HL-60 (cell line): ENCODE measurements around the gene SLCO4C1.

Experiments
- DNase-seq, 2 experiments: peaks; one replicate each; pipeline ENCODE4 v3.0.0-alpha.2; 2010 to 2020; ENCODE audit warnings: low read depth in 1 of 2, low spot score in 1 of 2
- H3K27ac ChIP-seq: fragments of 250-450 bp; sonication (Bioruptor Pico); replicated peaks from 2 replicates; pipeline ENCODE4 v1.5.1; 2020; ENCODE audit warnings: mild to moderate bottlenecking, moderate library complexity
- H3K27me3 ChIP-seq: fragments of 250-450 bp; sonication (Bioruptor Pico); 2 replicates; pipeline ENCODE4 v1.5.1; 2021; ENCODE audit warnings: mild to moderate bottlenecking, moderate library complexity; ENCODE audit not compliant: insufficient read depth, poor library complexity, severe bottlenecking
- H3K4me3 ChIP-seq: replicated peaks from 2 replicates; pipeline ENCODE4 v1.5.1; 2011; ENCODE audit warnings: mild to moderate bottlenecking, control low read depth, low read length; ENCODE audit not compliant: insufficient read depth
- CTCF ChIP-seq: IDR thresholded peaks from one replicate; pipeline ENCODE4 v1.5.1; 2011; ENCODE audit warnings: low read length, control low read depth, inconsistent platforms; ENCODE audit not compliant: insufficient read depth
- GABPA ChIP-seq: IDR thresholded peaks from 2 replicates; pipeline ENCODE4 v1.6.1; 2012; ENCODE audit warnings: low read depth
- POLR2AphosphoS5 ChIP-seq: IDR thresholded peaks from 2 replicates; pipeline ENCODE4 v1.6.1; 2012; ENCODE audit warnings: low read depth
- SPI1 ChIP-seq: IDR thresholded peaks from 2 replicates; pipeline ENCODE4 v1.6.1; 2012; ENCODE audit warnings: low read depth, mild to moderate bottlenecking, borderline replicate concordance
- TF ChIP-seq, protein P1 (sequence below): IDR thresholded peaks from 2 replicates; pipeline ENCODE4 v1.6.1; 2012; ENCODE audit warnings: low read depth; ENCODE audit not compliant: insufficient replicate concordance

The SLCO4C1 gene

DNA sequence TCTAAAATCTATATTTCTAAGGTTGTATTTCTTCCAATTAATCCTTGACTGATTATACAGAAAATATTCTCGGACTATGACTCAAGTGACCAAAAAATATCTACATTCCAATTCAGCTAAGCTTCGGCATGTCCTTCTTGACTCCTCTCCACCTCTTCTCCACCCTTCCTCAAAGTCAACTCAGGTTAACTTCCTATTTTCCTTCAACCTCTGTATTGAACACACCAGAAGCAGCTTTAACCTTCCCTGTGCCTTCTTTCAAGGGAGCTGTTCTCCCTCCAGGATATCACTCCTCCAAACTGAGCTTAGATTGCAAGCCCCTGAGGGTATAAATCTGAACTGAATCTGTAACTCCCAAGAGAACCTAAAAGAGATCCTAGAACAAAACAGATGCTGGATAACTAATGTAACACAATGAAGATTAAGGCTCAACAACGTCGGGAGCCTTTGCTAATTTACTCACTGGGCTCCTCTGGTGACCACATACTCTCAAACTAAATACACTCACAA, 1.1 kb downstream of the SLCO4C1 start:
- Histone ChIP-seq H3K27ac (peak overlapping the region; percentile 83; the same call in 1 of the 2 replicates), H3K27me3 (no peaks in the 10 kb centered on the region), H3K4me3 (peak overlapping the region; percentile 79)
- TF ChIP-seq, protein P1, sequence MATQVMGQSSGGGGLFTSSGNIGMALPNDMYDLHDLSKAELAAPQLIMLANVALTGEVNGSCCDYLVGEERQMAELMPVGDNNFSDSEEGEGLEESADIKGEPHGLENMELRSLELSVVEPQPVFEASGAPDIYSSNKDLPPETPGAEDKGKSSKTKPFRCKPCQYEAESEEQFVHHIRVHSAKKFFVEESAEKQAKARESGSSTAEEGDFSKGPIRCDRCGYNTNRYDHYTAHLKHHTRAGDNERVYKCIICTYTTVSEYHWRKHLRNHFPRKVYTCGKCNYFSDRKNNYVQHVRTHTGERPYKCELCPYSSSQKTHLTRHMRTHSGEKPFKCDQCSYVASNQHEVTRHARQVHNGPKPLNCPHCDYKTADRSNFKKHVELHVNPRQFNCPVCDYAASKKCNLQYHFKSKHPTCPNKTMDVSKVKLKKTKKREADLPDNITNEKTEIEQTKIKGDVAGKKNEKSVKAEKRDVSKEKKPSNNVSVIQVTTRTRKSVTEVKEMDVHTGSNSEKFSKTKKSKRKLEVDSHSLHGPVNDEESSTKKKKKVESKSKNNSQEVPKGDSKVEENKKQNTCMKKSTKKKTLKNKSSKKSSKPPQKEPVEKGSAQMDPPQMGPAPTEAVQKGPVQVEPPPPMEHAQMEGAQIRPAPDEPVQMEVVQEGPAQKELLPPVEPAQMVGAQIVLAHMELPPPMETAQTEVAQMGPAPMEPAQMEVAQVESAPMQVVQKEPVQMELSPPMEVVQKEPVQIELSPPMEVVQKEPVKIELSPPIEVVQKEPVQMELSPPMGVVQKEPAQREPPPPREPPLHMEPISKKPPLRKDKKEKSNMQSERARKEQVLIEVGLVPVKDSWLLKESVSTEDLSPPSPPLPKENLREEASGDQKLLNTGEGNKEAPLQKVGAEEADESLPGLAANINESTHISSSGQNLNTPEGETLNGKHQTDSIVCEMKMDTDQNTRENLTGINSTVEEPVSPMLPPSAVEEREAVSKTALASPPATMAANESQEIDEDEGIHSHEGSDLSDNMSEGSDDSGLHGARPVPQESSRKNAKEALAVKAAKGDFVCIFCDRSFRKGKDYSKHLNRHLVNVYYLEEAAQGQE = no peak
- no peak for TF ChIP-seq SPI1
- no peak for TF ChIP-seq POLR2AphosphoS5
- TF ChIP-seq CTCF = no peak
- TF ChIP-seq GABPA = no peak
- no peak for DNase-seq

GRCh38 chr5:102290004-102290403, 6.1 kb downstream of the SLCO4C1 start:
- Histone ChIP-seq H3K27me3 (no peaks in the 10 kb centered on the region), H3K4me3 (no peak overlapping the region), H3K27ac (no peak overlapping the region)
- TF ChIP-seq POLR2AphosphoS5 = no peak
- TF ChIP-seq, protein P1 = no peak
- TF ChIP-seq CTCF = no peak
- no peak for TF ChIP-seq GABPA
- TF ChIP-seq SPI1 = no peak
- no peak for DNase-seq

DNA sequence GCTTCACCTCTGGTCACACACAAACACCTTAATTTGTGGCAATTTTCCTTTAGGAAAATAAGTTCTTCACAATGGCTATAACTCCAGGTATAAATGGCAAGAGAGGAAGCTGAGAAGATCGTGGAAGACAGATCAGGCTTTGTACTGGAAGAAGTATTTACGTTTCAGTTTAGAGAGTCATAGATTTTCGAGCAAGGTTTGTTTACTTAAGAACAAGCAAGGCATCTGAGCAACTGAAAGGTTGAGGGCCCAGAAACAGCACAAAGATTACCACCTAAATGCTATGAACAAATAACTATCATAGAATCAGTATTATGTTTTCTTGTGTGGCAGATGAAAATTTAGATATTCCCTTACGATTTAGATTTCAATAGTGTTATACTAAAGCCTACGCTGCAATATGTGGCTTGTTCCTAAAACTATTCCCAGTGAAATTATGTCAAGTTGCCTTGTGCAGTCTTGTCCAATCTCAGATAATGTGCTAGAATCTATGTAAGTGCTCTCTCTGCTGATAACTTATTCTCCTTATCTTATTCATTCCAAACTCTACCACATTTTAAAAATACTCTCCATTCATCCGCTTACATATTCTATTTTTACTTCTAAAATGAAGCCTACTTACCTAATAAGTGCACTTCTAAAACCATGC, 6.7 kb downstream of the SLCO4C1 start:
- Histone ChIP-seq H3K4me3 (no peak overlapping the region), H3K27ac (no peak overlapping the region), H3K27me3 (no peaks in the 10 kb centered on the region)
- TF ChIP-seq, protein P1 = no peak
- TF ChIP-seq CTCF (no peak), SPI1 (no peak), POLR2AphosphoS5 (no peak), GABPA (no peak)
- no peak for DNase-seq
